Measurements from ENCODE around the gene ELOB.

DNA sequence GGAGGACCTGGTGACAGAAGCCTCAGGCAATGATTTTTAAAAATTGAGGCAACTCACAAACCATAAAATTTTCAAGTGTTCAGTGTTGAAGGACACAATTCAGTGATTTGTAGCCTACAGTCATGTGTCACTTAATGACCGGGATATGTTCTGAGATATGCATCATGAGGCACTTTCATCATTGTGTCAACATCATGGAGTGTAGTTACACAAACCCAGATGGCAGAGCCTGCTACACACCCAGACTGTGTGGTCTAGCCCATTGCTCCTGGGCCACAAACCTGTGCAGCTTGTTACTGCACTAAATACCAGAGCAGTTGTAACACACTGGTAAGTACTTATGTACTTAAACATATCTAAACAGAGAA, 22.8 kb upstream of the ELOB start:
- TF ChIP-seq CTCF (IDR thresholded peaks at IDR 0.05) (no peak), ZFX (IDR thresholded peaks at IDR 0.05; ENCODE audit: borderline replicate concordance) (no peak)

Data from 22Rv1 (cell line).